ENCODE measurements around the gene WEE2. TPM values are rescaled to one million over a fixed set of nuclear protein-coding genes. Genes with fewer than 3 reads are reported as not detected.

Gene WEE2
- total and polyA plus RNA-seq, 9 of the 15 experiments (the other 6 are each of a cell fraction or from before 2014, with no cell fraction given): not detected

DNA sequence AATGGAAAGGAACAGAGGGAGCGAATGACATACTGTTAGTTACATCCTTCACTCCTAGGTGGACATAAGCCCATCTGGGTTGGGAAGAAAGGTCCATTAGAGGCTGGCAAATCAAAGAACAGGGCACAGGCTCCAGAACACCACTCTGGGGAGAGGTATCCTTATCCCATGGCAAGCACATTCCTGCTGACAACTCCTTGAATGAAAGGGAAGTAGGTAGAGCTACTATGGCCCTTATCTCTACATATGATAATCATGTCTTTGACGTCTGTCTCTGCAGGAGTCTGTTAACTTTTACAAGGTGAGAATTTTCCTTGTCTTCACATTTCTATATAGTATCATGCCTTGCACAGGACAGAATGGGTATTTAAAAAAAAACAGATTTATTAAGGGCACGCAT, 16.6 kb upstream of the WEE2 start:
- Histone ChIP-seq H3K9me3 (replicated peaks; ENCODE audit: control insufficient read depth, insufficient read depth, low read depth, low read length) (no peaks in the 10 kb centered on the region), H3K9ac (ENCODE audit: insufficient read depth in 1 of 2, low read depth in 2 of 2, low read length in 2 of 2) (no peak overlapping the region), H3K36me3 (ENCODE audit: control insufficient read depth, insufficient read depth, low read length) (no peaks in the 10 kb centered on the region), H3K27ac (ENCODE audit: extremely low read depth, low read depth, low read length) (no peak overlapping the region), H3K9me1 (ENCODE audit: control insufficient read depth, insufficient read depth, low read length) (no peaks in the 10 kb centered on the region), H3K4me3 (no peak overlapping the region), H3K27me3 (ENCODE audit: control insufficient read depth in 2 of 2, insufficient read depth in 2 of 2, low read length in 2 of 2) (peaks cover 28 to 33% of the 10 kb centered on the region in 2 experiments; a peak in 4 of 5 replicates), H3K79me2 (ENCODE audit: control insufficient read depth, insufficient read depth, low read length) (no peaks in the 10 kb centered on the region), H2AFZ (ENCODE audit: low read depth, low read length) (no peak overlapping the region), H4K20me1 (replicated peaks; ENCODE audit: control insufficient read depth, insufficient read depth, low read length) (no peaks in the 10 kb centered on the region; the same call in 1 of the 2 replicates), H3K4me2 (ENCODE audit: insufficient read depth, low read length) (no peak overlapping the region), H3K4me1 (replicated peaks in 1 of 2; ENCODE audit: control insufficient read depth in 2 of 2, insufficient read depth in 2 of 2, low read length in 2 of 2) (no peaks in the 10 kb centered on the region)
- 4% methylated on average over 3 of the region's 3 CpGs for WGBS (ENCODE audit: insufficient coverage, low coverage, missing lambda C conversion rate)
- BruUV-seq (replicated peaks): no TSS peak
- intact Hi-C loops (cut with micrococcal nuclease): no loop called here
- FAIRE-seq (no peak), DNase-seq (ENCODE audit: extremely low read depth in 1 of 4, low spot score in 3 of 4) (no peak), ATAC-seq (no peak)
- CTCF ChIA-PET (ENCODE audit: low intra/inter-chr PET ratio): no interaction called here
- in situ Hi-C loops (cut with MboI): no loop called here
- POLR2A ChIA-PET: interaction anchor here (0.6 kb wide), 1 partner anchor 268 kb away, joined by 3 read pairs; no protein-coding TSS in a partner anchor
- no peak for TF ChIP-seq SMAD3 (CRISPR knock-in tag; conservative IDR thresholded peaks at IDR 0.05)
- TF ChIP-seq, protein P1, sequence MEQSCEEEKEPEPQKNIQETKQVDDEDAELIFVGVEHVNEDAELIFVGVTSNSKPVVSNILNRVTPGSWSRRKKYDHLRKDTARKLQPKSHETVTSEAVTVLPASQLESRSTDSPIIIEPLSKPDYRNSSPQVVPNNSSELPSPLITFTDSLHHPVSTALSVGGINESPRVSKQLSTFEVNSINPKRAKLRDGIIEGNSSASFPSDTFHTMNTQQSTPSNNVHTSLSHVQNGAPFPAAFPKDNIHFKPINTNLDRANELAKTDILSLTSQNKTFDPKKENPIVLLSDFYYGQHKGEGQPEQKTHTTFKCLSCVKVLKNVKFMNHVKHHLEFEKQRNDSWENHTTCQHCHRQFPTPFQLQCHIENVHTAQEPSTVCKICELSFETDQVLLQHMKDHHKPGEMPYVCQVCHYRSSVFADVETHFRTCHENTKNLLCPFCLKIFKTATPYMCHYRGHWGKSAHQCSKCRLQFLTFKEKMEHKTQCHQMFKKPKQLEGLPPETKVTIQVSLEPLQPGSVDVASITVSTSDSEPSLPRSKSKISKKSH (CRISPR knock-in tag; IDR thresholded peaks at IDR 0.05): no peak
- TF ChIP-seq, protein P2, sequence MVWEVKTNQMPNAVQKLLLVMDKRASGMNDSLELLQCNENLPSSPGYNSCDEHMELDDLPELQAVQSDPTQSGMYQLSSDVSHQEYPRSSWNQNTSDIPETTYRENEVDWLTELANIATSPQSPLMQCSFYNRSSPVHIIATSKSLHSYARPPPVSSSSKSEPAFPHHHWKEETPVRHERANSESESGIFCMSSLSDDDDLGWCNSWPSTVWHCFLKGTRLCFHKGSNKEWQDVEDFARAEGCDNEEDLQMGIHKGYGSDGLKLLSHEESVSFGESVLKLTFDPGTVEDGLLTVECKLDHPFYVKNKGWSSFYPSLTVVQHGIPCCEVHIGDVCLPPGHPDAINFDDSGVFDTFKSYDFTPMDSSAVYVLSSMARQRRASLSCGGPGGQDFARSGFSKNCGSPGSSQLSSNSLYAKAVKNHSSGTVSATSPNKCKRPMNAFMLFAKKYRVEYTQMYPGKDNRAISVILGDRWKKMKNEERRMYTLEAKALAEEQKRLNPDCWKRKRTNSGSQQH (CRISPR knock-in tag; IDR thresholded peaks at IDR 0.05): no peak
- TF ChIP-seq TAF1 (IDR thresholded peaks at IDR 0.05; ENCODE audit: control insufficient read depth, extremely low read depth, insufficient read depth, low read length, severe bottlenecking): no peak
- no peak for TF ChIP-seq HMG20A (CRISPR knock-in tag; conservative IDR thresholded peaks at IDR 0.05)
- no peak for TF ChIP-seq TARDBP (IDR thresholded peaks at IDR 0.05)
- no peak for TF ChIP-seq ZBTB7A (IDR thresholded peaks at IDR 0.05; ENCODE audit: borderline replicate concordance, control insufficient read depth, low read depth, low read length)
- TF ChIP-seq ZNF583 (CRISPR knock-in tag; IDR thresholded peaks at IDR 0.05): no peak
- no peak for TF ChIP-seq GTF2E2 (tag; IDR thresholded peaks at IDR 0.05)
- TF ChIP-seq, protein P3, sequence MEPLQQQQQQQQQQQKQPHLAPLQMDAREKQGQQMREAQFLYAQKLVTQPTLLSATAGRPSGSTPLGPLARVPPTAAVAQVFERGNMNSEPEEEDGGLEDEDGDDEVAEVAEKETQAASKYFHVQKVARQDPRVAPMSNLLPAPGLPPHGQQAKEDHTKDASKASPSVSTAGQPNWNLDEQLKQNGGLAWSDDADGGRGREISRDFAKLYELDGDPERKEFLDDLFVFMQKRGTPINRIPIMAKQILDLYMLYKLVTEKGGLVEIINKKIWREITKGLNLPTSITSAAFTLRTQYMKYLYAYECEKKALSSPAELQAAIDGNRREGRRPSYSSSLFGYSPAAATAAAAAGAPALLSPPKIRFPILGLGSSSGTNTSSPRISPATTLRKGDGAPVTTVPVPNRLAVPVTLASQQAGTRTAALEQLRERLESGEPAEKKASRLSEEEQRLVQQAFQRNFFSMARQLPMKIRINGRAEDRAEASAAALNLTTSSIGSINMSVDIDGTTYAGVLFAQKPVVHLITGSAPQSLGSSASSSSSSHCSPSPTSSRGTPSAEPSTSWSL (CRISPR knock-in tag; IDR thresholded peaks at IDR 0.05; ENCODE audit: borderline replicate concordance): no peak
- TF ChIP-seq SRF (CRISPR knock-in tag; IDR thresholded peaks at IDR 0.05): no peak
- TF ChIP-seq ARID1B (IDR thresholded peaks at IDR 0.05): no peak
- no peak for TF ChIP-seq ZNF121 (CRISPR knock-in tag; conservative IDR thresholded peaks at IDR 0.05)
- no peak for TF ChIP-seq BRD9 (IDR thresholded peaks at IDR 0.05; ENCODE audit: low read depth, partially characterized antibody)
- no peak for TF ChIP-seq ZFP30 (CRISPR knock-in tag; IDR thresholded peaks at IDR 0.05; ENCODE audit: borderline replicate concordance)
- TF ChIP-seq SRSF7 (optimal IDR thresholded peaks at IDR 0.05; ENCODE audit: low read depth, low read length): no peak
- TF ChIP-seq ETV6 (IDR thresholded peaks at IDR 0.05; ENCODE audit: borderline replicate concordance in 1 of 2, low read depth in 2 of 2, low read length in 1 of 2): no peak
- no peak for TF ChIP-seq ETV6 (CRISPR knock-in tag; IDR thresholded peaks at IDR 0.05; ENCODE audit: borderline replicate concordance)

Data from K562 (cell line).